ENCODE measurements around the gene MRPL10.
A peak's percentile ranks its signal among the peaks of the same experiment; 100 is the strongest.

Gene MRPL10

DNA sequence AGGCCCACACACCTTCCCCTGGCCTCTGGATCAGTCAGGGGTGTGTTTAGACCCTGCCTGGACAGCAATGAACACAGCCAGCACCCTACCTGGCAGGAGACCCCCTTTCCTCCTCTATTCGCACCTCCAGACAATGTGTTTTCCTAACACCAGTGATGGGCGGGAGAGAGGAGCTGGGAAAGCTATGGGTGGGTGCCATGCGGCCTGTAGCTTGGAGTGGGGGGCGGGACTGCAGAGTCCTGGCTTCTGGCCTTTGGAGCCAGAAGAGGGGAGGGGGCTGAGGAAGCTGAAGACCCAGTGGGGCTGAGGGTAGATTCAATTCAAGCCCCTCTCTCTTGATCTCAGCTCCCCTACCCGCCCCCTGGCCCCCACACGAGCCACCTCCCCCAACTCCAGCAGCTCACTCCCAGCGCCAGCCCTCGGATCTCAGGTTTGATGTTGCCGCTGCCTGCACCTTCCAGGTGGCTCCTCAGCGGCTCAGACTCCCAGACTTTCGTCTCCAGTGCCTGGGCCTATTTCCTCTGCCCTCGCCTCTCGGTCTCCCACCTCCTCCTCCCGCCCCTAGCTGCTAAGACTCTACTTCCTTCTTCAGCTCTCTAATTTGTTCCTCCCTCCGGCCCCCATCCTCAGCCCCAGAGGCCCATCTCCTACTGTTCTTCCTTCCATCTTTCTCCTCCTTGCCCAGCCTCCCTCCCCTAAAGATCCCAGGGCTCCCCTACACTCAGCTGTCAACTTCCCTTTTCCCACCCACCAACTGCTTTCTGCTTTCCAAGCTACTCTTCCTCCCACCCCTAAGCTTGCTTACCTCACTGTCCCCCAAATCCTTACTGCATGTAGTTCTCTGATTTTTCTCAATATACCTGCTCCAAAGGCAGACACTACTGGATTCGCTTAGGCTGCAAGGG is 26.5 kb upstream of the MRPL10 start:
- no peak for DNase-seq

DNA sequence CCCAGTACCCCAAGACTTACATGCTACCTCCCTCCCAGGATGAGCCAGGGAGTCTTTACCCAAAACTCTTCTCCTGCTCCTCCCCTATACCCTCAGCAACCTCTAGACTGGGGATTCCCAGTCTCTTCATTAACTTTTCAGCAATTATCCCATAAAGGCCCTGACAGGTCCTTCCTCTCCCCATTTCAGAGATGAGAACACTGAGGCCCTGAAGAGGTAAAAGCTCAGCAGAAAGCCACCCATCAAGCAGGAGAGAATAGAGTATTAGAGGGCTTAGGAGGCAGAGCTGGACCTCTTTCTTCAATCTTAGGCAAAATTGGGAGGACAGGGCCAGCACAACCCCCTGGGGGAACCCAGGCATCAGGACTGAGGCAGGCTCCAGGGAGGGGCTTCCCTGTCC is 25.5 kb upstream of the MRPL10 start:
- no peak for DNase-seq

DNA sequence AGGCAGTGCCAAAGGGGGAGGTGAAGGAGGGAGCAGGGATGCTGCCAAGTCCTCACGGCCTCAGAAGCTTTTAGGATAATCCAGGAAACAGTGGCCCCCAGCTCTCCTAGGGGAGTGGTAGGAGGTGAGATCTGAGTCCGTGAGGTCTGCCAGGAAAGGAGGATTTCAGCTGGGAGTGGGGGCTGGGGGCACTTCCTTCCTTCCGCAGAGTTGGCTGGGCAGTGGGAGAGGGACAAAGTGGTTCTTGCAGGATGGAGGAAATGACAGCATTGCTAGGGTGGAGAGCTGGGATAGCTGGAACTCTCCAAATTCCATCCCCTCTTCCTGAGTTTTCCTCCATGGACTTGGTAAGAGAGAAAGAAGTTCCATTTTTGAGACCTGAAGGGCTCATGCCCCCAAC is 24.4 kb upstream of the MRPL10 start:
- DNase-seq: no peak

DNA sequence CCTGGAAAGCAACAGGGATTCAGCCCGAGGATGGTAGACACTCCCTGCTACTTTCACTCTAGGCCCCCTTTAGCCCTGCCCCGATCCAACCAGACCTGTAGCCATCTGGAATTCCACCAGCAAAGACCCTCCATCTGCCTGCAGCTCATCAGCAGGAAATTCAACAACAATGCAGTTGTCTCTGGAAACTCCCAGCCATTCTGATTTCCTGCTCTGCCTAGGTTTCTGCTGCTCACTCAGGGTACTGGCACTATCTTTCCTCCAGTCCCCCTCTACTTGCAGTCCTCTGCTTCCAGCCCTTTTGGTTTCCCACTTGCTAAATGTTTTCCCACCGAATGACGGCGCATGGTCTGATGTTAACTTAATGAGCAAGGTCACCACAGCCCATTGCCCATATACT is 22.3 kb upstream of the MRPL10 start:
- DNase-seq: no peak

DNA sequence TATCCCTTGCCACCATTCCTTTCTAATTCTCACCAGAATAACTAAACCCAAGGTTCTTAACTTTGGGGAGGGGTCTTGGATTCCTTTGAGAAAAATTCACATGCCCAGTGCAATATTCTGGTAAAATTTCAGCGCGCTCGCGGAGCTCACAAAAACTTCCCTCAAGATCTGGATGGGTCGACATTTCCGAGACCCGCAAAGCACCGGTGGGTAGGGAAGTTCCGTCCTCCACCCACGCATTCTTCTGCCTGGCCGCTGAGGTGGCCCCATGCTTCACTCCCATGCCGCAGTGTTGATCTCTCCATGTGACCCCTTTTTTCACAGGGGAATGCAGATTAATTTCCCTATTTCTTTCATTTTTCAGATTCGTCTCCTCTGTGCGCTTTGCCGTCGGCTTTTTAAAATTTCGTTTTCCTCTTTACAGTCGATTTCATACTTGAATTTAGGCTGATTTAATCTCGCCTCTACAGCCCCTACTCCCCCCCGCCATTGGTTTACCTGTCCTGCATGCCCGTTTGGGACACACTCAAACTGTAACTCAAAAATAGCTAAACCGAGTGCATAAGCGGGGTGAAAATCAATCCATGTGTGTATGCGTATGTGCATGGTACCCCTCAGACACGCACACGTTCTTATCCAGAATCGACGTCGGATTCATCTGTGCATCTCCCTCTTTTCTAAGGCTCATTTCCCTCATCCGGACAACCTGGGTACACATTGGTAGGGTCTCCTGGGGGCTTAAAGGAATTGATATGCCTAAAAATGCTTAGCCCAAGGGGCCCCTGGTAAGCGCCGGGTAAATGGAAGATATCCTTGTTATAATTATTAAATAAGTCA is 21.0 kb upstream of the MRPL10 start:
- DNase-seq: no peak

DNA sequence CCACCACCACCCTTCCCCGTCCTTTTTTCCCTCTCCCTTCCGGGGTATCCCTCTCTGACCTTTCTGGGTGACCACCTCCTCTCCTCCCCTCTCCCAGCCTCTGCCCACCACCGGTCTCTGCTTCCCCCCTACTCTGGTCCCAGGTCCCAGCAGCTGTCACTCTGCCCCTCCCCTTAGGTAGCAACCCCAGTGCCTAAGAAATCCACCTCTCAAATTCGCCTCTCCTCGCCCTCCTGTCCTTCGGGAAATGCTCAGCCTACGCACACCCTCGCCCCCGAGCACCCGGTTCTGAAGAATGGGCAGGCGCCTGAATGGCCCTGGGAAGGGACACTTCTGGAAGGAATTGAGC is 20.4 kb upstream of the MRPL10 start:
- DNase-seq: no peak

DNA sequence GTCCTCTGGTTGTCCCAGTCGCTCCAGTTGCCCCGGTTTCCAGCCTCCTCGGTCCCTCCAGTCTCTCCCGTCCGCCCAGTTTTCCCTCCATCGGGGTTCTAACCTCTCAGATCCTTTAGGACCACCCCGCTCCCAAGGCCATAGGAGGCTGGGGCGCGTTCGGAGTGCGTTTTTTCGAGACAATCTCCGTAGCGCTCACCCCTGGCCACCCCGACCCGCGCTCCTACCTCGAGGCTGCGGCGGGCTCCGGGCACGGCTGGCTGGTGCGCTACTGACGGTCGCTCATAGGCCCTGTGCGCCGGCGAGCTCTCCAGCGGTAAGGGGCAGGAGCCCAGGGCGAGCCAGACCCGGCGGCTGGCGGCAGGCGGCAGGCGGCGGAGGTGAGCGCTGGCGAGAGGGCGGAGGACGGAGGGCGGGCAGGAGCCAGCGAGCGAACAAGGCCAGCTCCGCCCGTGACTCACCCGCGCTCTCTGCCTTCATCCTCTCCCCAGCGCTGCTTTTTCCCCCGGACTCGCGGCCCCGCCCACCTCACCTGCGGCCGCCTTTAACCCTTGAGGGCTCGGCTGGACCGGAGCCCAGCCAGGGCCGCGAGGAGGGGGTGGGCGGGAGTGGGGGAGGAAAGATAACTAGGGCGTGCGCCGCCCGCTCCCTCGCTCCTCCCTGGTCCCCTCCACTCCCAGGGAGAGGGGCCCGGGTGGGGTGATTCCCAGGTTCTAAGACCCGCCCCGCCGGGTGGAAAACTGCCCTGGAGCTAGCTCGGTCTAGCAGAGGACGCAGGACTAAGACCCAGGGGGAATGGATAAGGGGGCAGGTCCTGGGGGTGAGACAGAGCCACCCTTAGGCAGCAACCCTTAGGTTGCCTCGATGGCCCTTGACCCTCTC is 19.6 kb upstream of the MRPL10 start, which contains the start of gene SP6:
Gene SP6 (minus strand): TSS at position 472 of the 882 bp plus-strand sequence. CDS start 2,734 bp downstream, outside the sequence.
- no peak for DNase-seq

DNA sequence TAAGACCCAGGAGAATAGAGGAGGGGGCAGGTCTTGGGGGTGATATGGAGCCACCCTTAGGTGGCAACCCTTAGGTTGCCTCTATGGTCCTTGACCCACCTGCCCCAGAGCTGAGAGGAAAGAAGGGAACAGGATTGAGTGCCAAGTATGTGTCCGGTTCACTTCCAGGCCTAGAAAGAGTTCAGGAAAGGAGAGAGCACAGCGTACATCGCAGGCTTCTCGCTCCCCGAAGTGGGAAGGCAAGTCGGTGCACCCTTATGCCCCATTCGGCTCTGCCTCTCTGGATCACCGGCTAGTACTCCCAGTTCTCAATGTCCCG is 19.0 kb upstream of the MRPL10 start:
- no peak for DNase-seq

DNA sequence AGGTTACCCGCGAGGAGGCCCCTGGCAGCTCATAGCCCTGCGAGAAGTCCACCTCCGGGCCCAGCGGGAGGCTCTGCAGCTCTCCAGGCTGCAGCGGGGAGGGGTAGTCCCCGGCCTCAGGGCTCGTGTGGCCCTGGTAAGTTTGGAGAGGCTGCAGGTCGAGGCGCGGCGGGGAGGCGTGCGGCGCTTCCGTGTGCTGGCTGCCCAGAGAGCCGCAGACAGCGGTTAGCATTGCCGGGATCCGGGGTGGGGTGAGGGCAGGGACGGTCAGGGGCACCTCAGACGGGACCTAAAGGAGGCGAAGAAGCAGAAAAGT is 16.8 kb upstream of the MRPL10 start:
- no peak for DNase-seq

DNA sequence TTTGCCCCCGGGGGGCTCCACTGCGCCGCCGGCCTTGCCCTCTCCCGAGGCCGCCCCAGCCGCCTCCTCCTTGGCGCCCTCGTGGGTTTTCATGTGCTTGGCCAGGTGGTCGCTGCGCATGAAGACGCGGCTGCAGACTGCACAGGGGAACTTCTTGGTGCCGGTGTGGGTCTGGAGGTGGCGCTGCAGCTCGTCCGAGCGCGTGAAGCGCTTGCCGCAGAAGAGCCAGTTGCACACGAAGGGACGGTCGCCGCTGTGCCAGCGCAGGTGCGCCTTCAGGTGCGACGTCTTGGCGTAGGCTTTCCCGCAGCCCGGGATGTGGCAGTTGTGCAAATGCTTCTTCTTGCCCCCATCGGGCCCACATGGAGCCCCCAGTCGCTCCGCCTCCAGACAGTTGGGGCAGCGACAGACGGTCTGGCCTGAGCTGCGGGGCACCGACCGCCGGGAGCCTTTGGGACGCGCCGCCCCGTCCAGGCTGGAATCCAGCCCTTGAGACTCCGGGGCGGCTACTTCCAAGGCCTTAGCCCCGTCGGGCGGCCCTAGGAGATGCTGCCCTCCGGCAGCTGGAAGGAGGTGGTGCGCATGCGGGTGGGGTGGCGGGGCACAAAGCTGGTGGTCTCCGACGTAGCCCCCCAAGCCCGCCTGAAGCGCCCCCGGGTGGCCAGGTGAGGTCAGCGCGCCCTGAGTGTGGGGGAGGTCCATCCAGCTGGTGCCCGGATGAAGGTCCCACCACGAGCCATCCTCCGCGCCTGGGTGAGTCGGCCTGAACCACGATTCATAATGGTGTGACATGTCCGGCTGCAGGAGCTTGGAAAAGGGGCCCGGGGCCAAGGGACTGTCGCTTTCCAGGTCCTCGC is 16.2 kb upstream of the MRPL10 start:
- no peak for DNase-seq

DNA sequence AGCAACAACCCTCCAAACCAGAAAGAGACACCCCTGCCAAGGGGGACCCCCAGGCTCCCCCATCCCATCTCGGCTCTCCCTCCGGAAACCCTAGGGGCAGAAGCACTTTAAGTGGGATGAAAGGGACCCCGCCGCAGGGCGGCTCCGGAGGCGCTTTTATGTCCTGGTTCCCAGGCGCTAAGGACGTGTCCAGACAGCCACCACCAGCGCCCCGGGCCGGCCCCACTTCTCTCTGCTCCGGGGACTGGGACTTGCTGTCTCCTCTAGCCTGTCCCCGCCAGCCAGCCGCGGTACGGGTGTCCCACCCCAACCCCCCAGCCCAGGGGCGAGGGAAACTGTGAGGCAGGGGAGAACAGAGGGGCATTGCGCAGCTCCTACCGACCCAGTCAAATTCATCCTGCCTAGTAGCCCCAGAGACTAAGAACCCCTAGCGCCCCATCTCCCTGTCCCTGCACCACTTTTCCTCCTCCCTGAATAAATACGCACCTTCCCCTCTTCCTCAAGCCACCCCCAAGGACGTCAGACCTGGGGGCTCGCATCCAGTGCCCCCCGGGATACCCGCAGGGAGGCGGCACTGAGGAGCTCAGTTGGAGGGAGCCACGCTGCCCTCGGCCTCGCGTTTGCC is 15.5 kb upstream of the MRPL10 start:
- no peak for DNase-seq

DNA sequence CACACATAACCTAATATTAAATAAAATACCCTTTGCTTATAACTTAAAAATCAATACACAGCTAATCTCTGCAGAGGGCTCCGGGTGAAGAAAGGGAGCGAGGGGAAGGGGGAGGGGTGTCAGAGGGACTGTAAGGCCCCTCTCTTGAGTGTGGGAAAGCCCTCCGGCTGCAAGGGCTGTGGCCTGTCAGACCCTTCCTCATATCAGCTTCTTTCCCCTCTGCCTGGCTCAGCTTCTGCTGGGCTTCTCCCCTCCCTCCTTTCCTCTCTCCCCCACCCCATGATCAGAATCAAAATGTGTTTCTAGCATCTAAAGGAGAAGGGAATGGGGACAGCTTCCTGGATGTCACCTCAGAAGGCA is 14.4 kb upstream of the MRPL10 start:
- DNase-seq: no peak

DNA sequence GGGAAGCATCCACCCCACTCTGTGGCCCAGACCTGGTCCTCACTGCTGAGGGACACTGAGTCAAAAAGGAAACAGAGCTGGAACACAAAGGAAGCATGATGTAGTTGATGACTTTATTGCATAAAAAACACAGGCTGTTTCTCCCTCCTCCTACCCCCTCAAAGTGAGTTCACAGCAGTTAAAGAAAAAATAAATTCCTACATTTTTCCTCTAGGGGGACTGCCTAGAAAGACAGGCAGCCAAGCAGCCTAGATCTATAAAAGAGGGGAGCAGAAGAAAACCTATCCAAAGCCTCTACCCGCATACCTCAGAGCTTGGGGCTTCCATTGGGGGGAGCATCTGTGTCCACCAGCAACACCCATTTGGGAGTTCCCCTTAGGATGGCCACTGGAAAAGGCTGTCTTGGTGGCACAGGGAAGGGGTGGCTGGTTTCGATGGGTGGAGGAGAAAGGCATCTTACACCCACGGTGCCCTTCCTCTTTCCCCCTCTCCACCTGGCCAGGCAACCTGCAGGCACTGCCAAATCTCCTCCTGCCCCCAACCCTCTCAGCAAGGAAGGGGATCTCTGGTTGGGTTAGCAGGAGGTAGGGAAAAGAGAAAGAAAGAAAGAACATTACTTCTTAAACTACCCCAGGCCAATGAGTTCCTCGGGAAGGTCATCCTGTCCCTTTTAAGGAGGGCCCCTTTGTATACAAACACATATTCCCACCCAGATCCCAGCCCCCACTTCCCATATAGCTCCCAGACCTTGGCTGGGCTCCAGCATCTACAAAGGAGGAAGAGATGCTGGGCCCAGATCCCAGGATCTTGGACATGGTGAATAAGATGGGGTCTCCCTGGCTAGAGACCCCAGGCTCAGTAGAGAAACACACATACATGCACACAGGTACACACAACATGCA is 13.7 kb upstream of the MRPL10 start:
- DNase-seq: no peak

DNA sequence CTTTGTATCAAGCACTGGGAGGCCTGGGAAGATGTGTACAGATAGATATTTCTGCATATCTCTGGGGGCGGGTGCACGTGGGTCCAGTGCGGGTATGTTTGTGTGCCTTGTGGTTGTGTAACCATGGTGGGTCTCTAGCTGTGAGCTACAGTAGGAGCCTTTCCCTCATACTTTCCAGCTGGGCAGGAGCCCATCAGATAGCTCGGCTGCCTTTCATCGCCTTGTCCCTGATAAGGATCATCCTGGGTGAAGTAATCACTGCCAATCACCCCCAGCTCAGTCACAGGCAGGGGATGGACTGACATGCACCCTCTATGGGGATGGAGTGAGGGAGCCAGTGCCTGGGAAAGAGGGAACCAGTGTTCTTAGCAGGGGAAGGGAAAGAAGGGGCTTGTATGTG is 12.9 kb upstream of the MRPL10 start:
- no peak for DNase-seq

DNA sequence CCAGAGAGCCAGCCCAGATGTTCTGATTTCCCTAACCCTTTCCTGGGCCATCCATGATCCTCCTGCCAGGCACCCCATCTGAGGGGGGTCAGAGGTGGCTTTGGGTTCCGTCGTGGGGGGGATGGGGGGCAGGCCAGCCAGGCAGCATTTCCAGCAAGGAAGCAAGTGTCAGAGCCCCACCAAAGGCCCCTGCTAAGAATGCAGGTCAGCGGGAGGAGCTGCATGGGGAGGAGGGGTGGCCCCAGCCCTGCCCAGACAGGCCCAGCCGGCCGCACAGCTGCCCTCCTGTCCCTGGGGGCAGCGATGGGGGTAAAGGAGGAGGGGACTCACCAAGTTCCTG is 12.0 kb upstream of the MRPL10 start:
- no peak for DNase-seq

DNA sequence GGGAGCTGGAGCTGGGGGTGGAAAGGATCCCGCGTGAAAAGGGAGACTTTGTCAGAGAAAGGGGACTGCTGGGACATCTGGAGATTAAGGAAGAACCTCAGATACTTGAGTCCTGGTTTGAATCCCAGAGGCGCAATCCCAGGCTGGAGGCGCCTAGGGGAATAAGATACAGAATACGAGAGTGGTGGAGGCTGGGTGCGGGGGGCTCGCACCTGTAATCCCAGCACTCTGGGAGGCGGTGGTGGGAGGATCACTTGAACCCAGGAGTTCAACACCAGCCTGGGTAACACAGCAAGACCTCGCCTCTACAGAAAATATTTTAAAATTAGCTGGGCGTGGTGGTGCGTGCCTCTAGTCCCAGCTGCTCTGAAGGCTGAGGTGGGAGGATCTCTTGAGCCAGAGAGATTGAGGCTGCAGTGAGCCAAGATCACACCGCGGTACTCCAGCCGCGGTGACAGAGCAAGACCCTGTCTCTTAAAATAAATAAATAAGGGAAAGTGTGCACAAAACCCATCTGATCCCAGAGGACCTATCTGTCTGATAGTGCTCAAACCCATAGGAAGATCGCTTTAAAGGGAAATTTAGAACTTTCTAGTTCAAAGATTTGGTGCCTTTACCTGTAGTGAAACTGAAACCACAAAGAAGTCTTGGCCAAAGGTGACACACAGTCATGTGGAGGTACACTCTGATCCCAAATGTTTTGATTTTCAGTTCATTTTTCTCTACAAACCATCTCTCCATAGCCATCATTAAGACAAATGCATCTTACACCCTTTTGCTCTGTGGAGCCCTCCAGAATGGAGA is 10.3 kb upstream of the MRPL10 start:
- no peak for DNase-seq

DNA sequence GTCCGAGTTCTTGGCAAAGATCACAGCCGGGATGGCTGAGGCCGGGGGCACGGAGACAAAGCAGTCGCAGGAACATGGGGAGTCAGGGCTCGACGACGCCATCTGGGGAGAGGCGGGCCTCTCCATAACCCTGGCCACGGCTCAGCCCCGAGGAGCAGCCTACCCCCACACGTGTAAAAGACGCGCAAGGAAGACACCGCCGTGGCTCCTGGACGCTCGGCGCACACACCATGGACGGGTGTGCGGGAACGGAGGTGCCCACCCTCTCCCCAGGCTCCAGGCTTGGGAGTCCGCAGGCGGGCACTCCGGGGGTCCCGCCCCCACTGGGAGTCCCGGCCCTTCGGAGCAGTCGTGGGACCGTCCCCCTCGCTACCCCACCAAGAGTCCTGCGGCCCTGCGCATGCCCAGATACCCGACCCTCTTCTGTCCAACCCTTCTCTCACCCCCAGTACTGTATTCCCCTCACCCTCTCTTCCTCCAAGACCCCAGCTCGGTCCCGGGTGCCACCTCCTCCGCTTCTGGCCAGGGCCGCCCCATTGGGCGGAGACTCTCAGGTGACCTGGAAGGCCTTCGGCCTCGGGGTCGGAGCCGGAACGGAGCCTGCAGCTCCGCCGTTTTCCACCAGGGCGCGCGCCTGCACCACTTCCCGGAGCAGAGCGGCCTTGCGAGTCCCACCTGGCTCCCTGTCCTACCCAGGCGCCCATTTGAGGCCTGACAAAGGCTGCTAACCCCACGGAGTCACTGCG is 9.6 kb upstream of the MRPL10 start, which contains the start of gene SCRN2:
Gene SCRN2 (minus strand): TSS at position 532 of the 746 bp plus-strand sequence. CDS start 430 bp downstream, at position 102.
- peak; percentile 88 for DNase-seq

DNA sequence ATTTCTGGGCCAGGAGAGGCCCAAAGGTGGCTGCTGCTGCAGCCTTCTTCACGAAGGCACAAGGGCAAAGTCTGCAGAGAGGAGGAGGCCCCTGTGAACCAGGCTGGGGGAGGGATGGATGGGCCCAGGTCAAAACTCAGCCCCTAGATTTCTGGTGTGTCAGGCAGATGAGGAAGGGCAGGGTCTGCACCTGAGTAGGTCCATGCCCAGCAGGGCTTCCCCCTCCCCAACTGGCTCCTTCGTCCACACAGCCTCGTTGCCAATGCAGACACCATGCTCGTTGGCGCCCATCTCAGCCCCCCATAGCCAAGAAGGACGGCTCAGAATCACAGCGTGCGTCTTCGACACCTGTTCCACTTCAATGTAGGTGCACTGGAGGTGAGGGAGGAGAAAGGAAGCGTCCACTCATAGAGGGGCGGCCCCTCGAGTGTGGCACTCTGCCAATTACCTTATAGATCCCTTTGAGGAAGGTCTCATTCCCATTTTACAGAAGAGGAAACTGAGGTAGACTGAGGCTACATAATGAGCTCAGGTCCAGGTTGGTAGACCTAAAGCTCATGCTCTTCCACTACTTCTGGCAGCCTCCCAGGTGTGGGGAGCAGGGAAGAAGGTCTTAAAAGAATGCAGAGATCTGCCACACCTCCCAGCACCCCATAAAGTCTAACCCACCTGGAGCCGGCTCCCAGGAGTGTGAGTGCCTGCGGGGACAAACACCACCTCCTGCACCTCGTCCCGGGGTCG is 8.8 kb upstream of the MRPL10 start:
- DNase-seq: no peak

DNA sequence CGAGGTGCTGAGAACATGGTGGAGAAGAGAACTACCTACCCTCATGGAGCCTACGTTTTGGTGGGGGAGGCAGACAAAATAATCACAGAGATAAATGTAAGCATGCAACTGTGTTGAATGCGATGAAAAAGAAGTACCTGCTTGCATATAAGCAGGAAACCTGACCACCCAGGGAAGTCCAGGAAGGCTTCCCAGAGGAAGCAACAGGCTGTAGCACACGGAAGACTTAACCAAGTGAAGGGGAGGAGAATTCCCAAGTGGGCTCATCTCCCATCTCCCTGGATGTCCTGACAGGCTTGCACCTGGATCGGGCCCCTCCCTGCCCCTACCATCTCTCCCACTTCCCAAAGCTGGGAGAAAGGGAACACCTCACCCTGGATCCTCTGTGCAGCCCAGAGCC is 7.7 kb upstream of the MRPL10 start:
- no peak for DNase-seq

All from NCI-H1694 (cell line).